OCI-M2 (cell line): ENCODE data around the gene GNG14.
"Not testable (repeated sequence)": the region's sequence is repeated elsewhere in the genome, so short reads cannot be mapped to it uniquely, and the experiment has no call there.

ENCODE experiments used
- DNase-seq: peaks from one replicate; lab custom pipeline; 2025; ENCODE audit not compliant: unreplicated experiment; lab: John Stamatoyannopoulos, UW

The GNG14 gene

DNA sequence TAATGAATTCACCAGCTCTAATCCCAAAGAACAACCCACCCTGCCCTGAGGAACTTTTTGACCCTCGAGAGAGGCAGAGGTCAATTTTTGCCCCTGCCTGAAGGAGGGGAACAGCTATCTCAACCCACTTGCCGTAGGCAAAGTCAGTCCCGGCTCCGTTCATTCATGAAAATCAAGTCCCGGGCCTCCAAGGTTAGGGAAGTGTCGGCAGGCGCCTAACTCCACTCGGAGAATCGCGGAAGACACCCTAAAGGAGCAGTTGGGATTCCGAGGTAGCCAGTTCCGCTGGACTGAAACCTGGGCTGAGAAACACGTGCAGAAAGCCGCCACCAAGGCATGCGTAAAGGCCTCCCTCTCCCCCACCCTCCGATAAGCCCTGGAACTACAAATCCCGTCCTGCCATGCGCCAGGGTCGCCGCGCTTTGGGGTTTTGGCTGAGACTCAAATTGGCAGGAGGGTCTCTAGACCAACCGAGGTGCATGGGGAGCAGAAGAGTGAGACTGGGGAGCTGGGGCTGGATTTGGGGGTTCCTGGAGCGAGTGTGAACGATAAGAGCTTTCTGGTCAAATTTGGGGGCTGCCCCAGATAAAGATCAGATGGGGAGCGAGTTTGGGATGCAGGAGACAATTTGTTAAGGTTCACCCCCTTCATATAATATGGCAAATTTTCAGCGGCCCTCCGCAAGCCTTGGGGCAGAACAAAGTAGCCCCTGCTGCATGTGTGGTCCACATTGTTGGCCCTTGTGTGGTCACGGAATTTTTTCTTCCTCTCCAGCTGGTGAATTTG, 36.0 kb downstream of the GNG14 start, which contains the start of gene TNPO2:
TSS of gene TNPO2 (minus strand) at position 292 of the 786 bp plus-strand sequence. CDS start 2,955 bp downstream, outside the sequence.
- DNase-seq, result peak; percentile 97

DNA sequence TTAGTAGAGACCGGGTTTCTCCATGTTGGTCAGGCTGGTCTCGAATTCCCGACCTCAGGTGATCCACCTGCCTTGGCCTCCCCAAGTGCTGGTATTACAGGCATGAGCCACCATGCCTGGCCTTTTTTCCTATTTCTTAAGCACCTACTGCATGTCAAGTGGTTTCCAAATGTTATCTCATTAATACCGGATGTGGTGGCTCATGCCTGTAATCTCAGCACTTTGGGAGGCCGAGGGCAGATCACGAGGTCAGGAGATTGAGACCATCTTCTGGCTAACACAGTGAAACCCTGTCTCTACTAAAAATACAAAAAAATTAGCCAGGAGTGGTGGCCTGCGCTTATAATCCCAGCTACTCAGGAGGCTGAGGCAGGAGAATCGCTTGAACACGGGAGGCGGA, 37.8 kb downstream of the GNG14 start:
- DNase-seq, result not testable (repeated sequence)

DNA sequence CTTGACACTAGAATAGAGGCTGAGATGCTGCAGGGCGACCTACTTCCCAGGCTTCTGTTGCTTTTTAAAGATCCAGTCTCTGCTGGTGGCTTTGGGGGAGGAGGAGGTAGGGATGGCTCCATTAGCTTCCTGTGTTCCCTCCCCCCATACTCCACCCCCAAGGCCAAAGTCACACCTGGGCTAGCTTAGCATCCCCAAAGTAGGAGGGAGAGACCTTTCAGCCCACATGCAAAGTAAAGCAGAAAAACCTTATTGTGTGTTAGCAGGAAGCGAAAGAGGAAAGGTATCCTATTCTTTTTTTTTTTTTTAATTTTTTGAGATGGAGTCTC, 39.2 kb downstream of the GNG14 start:
- no peak for DNase-seq

GRCh38 chr19:12727745-12728433, 40.1 kb downstream of the GNG14 start:
- no peak for DNase-seq

GRCh38 chr19:12730064-12730463, 42.3 kb downstream of the GNG14 start:
- DNase-seq, result no peak

DNA sequence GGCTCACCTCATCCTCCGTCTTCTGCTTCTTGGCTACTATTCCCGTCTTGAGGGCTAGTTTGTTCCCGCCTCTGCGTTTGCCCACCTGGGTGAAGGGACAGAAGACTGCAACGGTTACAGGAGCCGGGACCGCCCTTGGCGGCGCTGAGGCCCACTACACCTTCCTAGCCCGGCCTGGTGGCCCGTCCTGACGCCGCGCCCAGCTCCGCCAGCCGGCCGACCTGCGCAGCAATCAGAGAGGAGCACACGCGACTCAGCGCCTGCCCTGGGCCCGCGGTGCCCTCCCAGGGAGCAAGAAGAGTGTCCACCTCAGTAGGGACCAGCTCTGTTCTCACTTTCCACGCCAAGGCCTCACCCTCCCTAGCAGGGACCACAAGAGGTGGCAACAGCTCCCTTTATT, 43.5 kb downstream of the GNG14 start:
- DNase-seq, result no peak

DNA sequence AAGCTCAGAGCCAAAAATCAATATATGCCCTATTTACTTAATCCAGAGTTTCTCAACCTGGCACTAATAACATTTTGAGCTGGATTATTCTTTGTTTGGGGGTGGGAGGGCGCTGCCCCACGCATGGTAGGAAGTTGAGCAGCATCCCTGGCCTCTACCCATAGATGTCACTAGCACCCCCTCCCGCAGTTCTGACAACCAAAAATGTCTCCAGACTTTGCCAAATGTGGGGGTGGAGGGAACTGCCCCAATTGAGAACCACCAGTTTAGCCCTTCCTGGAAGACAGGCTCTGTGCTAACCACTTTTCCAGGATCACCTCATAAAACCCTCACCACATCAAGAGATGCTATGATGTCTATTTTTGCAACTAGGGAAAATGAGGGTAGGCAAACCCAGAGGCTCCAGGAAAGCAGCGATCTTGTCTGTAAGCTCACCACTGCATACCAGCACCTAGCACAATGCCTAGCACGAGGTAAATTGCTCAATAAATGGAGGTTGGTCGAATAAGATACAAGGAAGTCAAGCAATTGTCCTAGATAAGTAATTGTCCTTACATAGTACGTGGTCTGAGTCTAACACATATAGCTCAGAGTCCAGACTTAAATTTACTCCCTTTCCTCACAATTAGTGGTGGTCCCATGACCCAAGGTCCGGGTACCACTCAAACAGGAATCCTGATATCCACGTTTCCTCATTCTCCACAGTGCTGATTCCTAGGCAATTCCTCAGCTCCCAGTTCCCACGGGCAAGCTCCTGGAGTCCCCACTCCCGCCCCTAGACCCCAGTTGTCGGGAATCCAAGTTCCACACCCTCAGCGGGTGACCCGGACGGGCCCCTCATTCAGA, 45.8 kb downstream of the GNG14 start:
- no peak for DNase-seq

GRCh38 chr19:12736995-12737834, 49.4 kb downstream of the GNG14 start, which contains the start of gene GET3:
Gene GET3 (plus strand): TSS chr19:12737497. CDS start chr19:12737506, 9 bp downstream.
- peak; percentile 100 for DNase-seq

DNA sequence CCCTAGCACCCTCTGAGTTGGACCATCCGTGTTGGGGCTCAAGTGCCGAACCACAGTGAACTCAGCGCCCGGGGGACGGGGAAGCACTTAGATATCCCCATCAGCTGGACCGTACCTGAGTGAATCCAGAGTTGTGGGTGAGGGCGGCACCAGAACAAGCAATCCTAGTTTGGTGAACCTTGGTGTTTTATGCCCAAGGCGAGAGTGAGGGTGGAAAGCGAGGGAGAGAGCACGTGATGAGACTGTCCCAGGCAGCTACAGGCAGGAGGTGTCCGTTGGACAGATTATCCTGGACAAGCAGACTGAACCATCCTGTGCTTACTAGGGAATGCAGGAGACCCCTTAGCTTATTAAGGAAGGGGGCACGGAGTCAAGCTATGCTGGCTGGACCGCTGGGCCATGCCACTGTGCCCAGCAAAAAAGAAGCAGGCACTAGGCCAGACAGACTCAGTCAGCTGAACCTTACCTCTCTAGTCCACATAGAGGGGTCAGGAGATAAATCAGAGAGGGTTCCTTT, 50.1 kb downstream of the GNG14 start:
- no peak for DNase-seq
